SIG-M5 treated with dmso at 0.1 percent for 504 hours (cell line): Measurements from ENCODE around the gene CKAP4.

Experiments
- DNase-seq: peaks from one replicate; lab custom pipeline; 2025; ENCODE audit not compliant: unreplicated experiment; lab: John Stamatoyannopoulos, UW

CKAP4 gene

GRCh38 chr12:106245767-106246166 is 2.1 kb downstream of the CKAP4 start:
- peak; percentile 29 for DNase-seq

- DNase-seq = no peak
Observed at GRCh38 chr12:106243620-106244019, 4.2 kb downstream of the CKAP4 start.

- DNase-seq = no peak
Observed at GRCh38 chr12:106240821-106241220, 7.0 kb downstream of the CKAP4 start.

GRCh38 chr12:106239951-106240335 is 7.9 kb downstream of the CKAP4 start:
- no peak for DNase-seq

- DNase-seq = no peak
Observed at GRCh38 chr12:106239241-106239950, 8.4 kb downstream of the CKAP4 start.

- no peak for DNase-seq
Observed at GRCh38 chr12:106238146-106238545, 9.7 kb downstream of the CKAP4 start.

GRCh38 chr12:106235770-106236169 is 12.1 kb downstream of the CKAP4 start:
- DNase-seq = no peak

GRCh38 chr12:106234449-106234848 is 13.4 kb downstream of the CKAP4 start:
- peak; percentile 49 for DNase-seq

- DNase-seq = no peak
Observed at GRCh38 chr12:106233011-106233410, 14.8 kb downstream of the CKAP4 start.

- no peak for DNase-seq
Observed at GRCh38 chr12:106229036-106229591, 18.7 kb downstream of the CKAP4 start.

- no peak for DNase-seq
Observed at GRCh38 chr12:106228320-106228710, 19.5 kb downstream of the CKAP4 start.

GRCh38 chr12:106227641-106228319 is 20.0 kb downstream of the CKAP4 start:
- peak; percentile 93 for DNase-seq

GRCh38 chr12:106226884-106227640 is 20.8 kb downstream of the CKAP4 start:
- peak; percentile 88 for DNase-seq

- DNase-seq = no peak
Observed at GRCh38 chr12:106224355-106224706, 23.5 kb downstream of the CKAP4 start.

GRCh38 chr12:106223485-106224354 is 24.1 kb downstream of the CKAP4 start:
- peak; percentile 66 for DNase-seq

GRCh38 chr12:106220536-106220935 is 27.3 kb downstream of the CKAP4 start:
- DNase-seq = no peak

GRCh38 chr12:106219043-106219442 is 28.8 kb downstream of the CKAP4 start:
- DNase-seq = no peak

GRCh38 chr12:106217706-106218105 is 30.1 kb downstream of the CKAP4 start:
- no peak for DNase-seq

- DNase-seq = no peak
Observed at GRCh38 chr12:106214571-106214970, 33.2 kb downstream of the CKAP4 start.

- no peak for DNase-seq
Observed at GRCh38 chr12:106213662-106214061, 34.2 kb downstream of the CKAP4 start.

GRCh38 chr12:106211973-106212372 is 35.8 kb downstream of the CKAP4 start:
- no peak for DNase-seq
